SK-N-SH (cell line): ENCODE data around the gene SH3PXD2A. TPM values are rescaled to one million over a fixed set of nuclear protein-coding genes. Genes with fewer than 3 reads are reported as not detected.

Experiments
- CTCF ChIA-PET: fragments of 300-600, 350-600 bp; formaldehyde crosslinking; extraction: SDS; loops from one replicate; lab custom pipeline; 2021; lab: Yijun Ruan, JAX
- POLR2A ChIA-PET: fragments of 350-600 bp; sonication (Branson Sonifier 250); formaldehyde crosslinking; extraction: SDS; loops from one replicate; lab custom pipeline; 2020; ENCODE audit warnings: antibody characterized with exemption, inconsistent platforms; lab: Yijun Ruan, JAX
- DNase-seq: peaks from one replicate; pipeline ENCODE4 v3.0.0; 2012
- H2AFZ ChIP-seq: fragments of 200-600 bp; sonication (generic); 2 replicates; pipeline ENCODE4 v1.8.1; 2016; ENCODE audit warnings: antibody characterized with exemption, mild to moderate bottlenecking, low read depth
- H3F3A ChIP-seq: fragments of 200-600 bp; sonication (generic); replicated peaks from 2 replicates; pipeline ENCODE3; 2016; ENCODE audit warnings: antibody characterized with exemption, mild to moderate bottlenecking; ENCODE audit not compliant: insufficient read depth
- H3K27ac ChIP-seq, 2 experiments: fragments of 200-500 bp in 1 of 2; fragments of 200-600 bp in 1 of 2; sonication (Bioruptor generic) in 1 of 2; sonication (generic), shearing (Covaris generic) in 1 of 2; 2 replicates each; pipeline versions ENCODE4 v1.5.1 to v1.6.1; 2014 to 2016; ENCODE audit warnings: low read depth in 2 of 2, inconsistent platforms in 1 of 2, low read length in 1 of 2, mild to moderate bottlenecking in 1 of 2, mixed read lengths in 1 of 2
- H3K27me3 ChIP-seq: fragments of 200-600 bp; sonication (generic), shearing (Covaris generic); 2 replicates; pipeline ENCODE4 v1.6.1; 2016; ENCODE audit warnings: mixed run types; ENCODE audit not compliant: insufficient read depth
- H3K36me3 ChIP-seq, 2 experiments: fragments of 200-500 bp in 1 of 2; fragments of 200-600 bp in 1 of 2; sonication (Bioruptor generic) in 1 of 2; sonication (generic) in 1 of 2; replicated peaks in 1 of 2; 2 replicates each; pipeline versions ENCODE3 to v1.5.1; 2014 to 2016; ENCODE audit warnings: low read length in 1 of 2, mild to moderate bottlenecking in 1 of 2; ENCODE audit not compliant: insufficient read depth in 2 of 2, control insufficient read depth in 1 of 2
- H3K4me1 ChIP-seq, 2 experiments: fragments of 200-500 bp in 1 of 2; fragments of 200-600 bp in 1 of 2; sonication (Bioruptor generic) in 1 of 2; sonication (generic), shearing (Covaris generic) in 1 of 2; 2 replicates each; pipeline versions ENCODE4 v1.5.1 to v1.6.1; 2014 to 2016; ENCODE audit warnings: low read depth in 1 of 2, low read length in 1 of 2, mixed run types in 1 of 2; ENCODE audit not compliant: insufficient read depth in 2 of 2, control insufficient read depth in 1 of 2
- H3K4me2 ChIP-seq: fragments of 200-600 bp; sonication (generic), shearing (Covaris generic); 2 replicates; pipeline ENCODE4 v1.6.1; 2017; ENCODE audit warnings: mixed run types
- H3K4me3 ChIP-seq, 2 experiments: fragments of 200-500 bp in 1 of 2; fragments of 200-600 bp in 1 of 2; sonication (Bioruptor generic) in 1 of 2; sonication (generic), shearing (Covaris generic) in 1 of 2; 2 replicates each; pipeline versions ENCODE4 v1.5.1 to v1.8.1; 2014 to 2016; ENCODE audit warnings: low read depth in 2 of 2, inconsistent platforms in 1 of 2, low read length in 1 of 2, mild to moderate bottlenecking in 1 of 2, mixed read lengths in 1 of 2, moderate library complexity in 1 of 2
- H3K79me2 ChIP-seq: fragments of 200-600 bp; sonication (generic); 2 replicates; pipeline ENCODE4 v1.8.1; 2017; ENCODE audit warnings: mild to moderate bottlenecking; ENCODE audit not compliant: insufficient read depth
- H3K9ac ChIP-seq: fragments of 200-600 bp; sonication (generic); 2 replicates; pipeline ENCODE4 v1.6.1; 2017; ENCODE audit warnings: mixed run types
- H3K9me2 ChIP-seq: fragments of 200-600 bp; sonication (generic); 2 replicates; pipeline ENCODE4 v1.6.1; 2017; ENCODE audit warnings: mixed run types
- H3K9me3 ChIP-seq: fragments of 200-600 bp; sonication (generic); 2 replicates; pipeline ENCODE4 v1.6.1; 2017; ENCODE audit warnings: mixed run types, mild to moderate bottlenecking, moderate library complexity
- H4K20me1 ChIP-seq: fragments of 200-600 bp; sonication (generic); 2 replicates; pipeline ENCODE4 v1.6.1; 2017; ENCODE audit warnings: mild to moderate bottlenecking, mixed run types; ENCODE audit not compliant: insufficient read depth
- ELF1 ChIP-seq: IDR thresholded peaks from 2 replicates; pipeline ENCODE4 v1.4.0; 2012
- FOXM1 ChIP-seq: IDR thresholded peaks from 2 replicates; pipeline ENCODE4 v1.4.0; 2012; ENCODE audit warnings: low read depth, mild to moderate bottlenecking
- GABPA ChIP-seq: IDR thresholded peaks from 2 replicates; pipeline ENCODE4 v1.4.0; 2012; ENCODE audit warnings: low read depth, mild to moderate bottlenecking
- GATA2 ChIP-seq: sonication (generic); formaldehyde crosslinking; IDR thresholded peaks from 2 replicates; pipeline ENCODE4 v1.5.0; 2020; ENCODE audit warnings: mild to moderate bottlenecking, missing genetic modification reagents
- POLR2AphosphoS5 ChIP-seq: IDR thresholded peaks from 2 replicates; pipeline ENCODE4 v1.6.1; 2012; ENCODE audit warnings: low read depth, low read length
- RAD21 ChIP-seq: IDR thresholded peaks from 2 replicates; pipeline ENCODE4 v1.6.1; 2012; ENCODE audit warnings: mild to moderate bottlenecking, low read length
- RXRA ChIP-seq: IDR thresholded peaks from 2 replicates; pipeline ENCODE4 v1.4.0; 2012; ENCODE audit warnings: low read depth, mild to moderate bottlenecking, borderline replicate concordance
- SMC3 ChIP-seq: IDR thresholded peaks from 2 replicates; pipeline ENCODE4 v1.6.1; 2012; ENCODE audit warnings: low read depth, low read length, improper control_type of control experiment
- YY1 ChIP-seq: IDR thresholded peaks from 2 replicates; pipeline ENCODE4 v1.4.0; 2012; ENCODE audit warnings: low read depth, mild to moderate bottlenecking
- WGBS: methylation state at CpG from one replicate; pipeline ENCODE4 v1.1.6; 2017; ENCODE audit warnings: low lambda C conversion rate; 5-methylcytosine and 5-hydroxymethylcytosine counted together
- polyA plus RNA-seq, 3 experiments: library from polyadenylated mRNA; depleted of rRNA; stranded (reverse); fragments of >200 nt; gene quantifications; 2 replicates each; pipeline ENCODE4 v1.2.3, GENCODE V29; 2012
- TF ChIP-seq, protein P1 (sequence below): fragments of 200-600 bp; sonication (generic); IDR thresholded peaks from 2 replicates; pipeline ENCODE4 v1.6.1; 2017; ENCODE audit warnings: antibody characterized with exemption, mild to moderate bottlenecking, moderate library complexity
- TF ChIP-seq, protein P2 (sequence below): IDR thresholded peaks from 2 replicates; pipeline ENCODE4 v1.4.0; 2012; ENCODE audit warnings: low read depth
- TF ChIP-seq, protein P3 (sequence below): IDR thresholded peaks from 2 replicates; pipeline ENCODE4 v1.4.0; 2012; ENCODE audit warnings: low read depth, borderline replicate concordance
- TF ChIP-seq, protein P4 (sequence below): fragments of 150-350 bp; IDR thresholded peaks from 2 replicates; pipeline ENCODE4 v1.6.1; 2016; ENCODE audit warnings: mild to moderate bottlenecking, low read depth, low read length
- TF ChIP-seq, protein P5 (sequence below): IDR thresholded peaks from 2 replicates; pipeline ENCODE4 v1.4.0; 2012; ENCODE audit warnings: low read depth, borderline replicate concordance

Gene SH3PXD2A
- polyA plus RNA-seq, 1 of the 3 experiments (the other 2 are of a cell fraction): 2.5 TPM

DNA sequence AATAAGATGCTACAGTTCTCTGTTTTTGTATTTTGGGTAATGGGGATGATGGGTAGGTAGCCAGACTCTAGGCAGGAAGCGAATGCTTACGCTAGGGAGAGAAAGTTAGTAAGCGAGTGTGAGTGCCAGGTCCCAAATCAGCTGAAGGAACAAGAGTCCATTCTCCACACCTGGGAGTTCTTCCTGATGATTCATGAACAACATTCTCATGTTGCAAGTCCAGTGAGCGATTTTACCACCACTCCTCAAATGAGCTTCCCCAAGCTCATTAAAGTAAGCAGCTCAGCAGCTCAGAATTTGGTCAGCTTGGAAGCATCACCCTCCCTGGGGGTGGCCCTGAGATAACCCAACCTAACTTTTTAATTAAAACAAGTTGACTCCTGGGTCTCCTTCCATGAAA lies 27.3 kb downstream of the SH3PXD2A start:
- POLR2A ChIA-PET: no interaction called here
- Histone ChIP-seq H3K79me2 (peaks cover 17% of the 10 kb centered on the region), H3F3A (no peaks in the 10 kb centered on the region), H3K27me3 (no peaks in the 10 kb centered on the region), H3K9me3 (no peaks in the 10 kb centered on the region), H3K4me2 (no peak overlapping the region), H3K9me2 (no peaks in the 10 kb centered on the region), H3K4me3 (no peak overlapping the region), H3K36me3 (peaks cover 0 to 3% of the 10 kb centered on the region in 2 experiments), H3K4me1 (peaks cover 16 to 21% of the 10 kb centered on the region in 2 experiments; a peak in 2 of 4 replicates), H4K20me1 (no peaks in the 10 kb centered on the region), H2AFZ (no peak overlapping the region), H3K9ac (no peak overlapping the region), H3K27ac (no peak overlapping the region)
- TF ChIP-seq, protein P1, sequence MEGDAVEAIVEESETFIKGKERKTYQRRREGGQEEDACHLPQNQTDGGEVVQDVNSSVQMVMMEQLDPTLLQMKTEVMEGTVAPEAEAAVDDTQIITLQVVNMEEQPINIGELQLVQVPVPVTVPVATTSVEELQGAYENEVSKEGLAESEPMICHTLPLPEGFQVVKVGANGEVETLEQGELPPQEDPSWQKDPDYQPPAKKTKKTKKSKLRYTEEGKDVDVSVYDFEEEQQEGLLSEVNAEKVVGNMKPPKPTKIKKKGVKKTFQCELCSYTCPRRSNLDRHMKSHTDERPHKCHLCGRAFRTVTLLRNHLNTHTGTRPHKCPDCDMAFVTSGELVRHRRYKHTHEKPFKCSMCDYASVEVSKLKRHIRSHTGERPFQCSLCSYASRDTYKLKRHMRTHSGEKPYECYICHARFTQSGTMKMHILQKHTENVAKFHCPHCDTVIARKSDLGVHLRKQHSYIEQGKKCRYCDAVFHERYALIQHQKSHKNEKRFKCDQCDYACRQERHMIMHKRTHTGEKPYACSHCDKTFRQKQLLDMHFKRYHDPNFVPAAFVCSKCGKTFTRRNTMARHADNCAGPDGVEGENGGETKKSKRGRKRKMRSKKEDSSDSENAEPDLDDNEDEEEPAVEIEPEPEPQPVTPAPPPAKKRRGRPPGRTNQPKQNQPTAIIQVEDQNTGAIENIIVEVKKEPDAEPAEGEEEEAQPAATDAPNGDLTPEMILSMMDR: no peak
- TF ChIP-seq RAD21: no peak
- TF ChIP-seq RXRA: no peak
- TF ChIP-seq ELF1: no peak
- TF ChIP-seq FOXM1: no peak
- TF ChIP-seq GATA2 (CRISPR knock-in tag): no peak
- TF ChIP-seq, protein P2, sequence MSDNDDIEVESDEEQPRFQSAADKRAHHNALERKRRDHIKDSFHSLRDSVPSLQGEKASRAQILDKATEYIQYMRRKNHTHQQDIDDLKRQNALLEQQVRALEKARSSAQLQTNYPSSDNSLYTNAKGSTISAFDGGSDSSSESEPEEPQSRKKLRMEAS: no peak
- TF ChIP-seq, protein P3, sequence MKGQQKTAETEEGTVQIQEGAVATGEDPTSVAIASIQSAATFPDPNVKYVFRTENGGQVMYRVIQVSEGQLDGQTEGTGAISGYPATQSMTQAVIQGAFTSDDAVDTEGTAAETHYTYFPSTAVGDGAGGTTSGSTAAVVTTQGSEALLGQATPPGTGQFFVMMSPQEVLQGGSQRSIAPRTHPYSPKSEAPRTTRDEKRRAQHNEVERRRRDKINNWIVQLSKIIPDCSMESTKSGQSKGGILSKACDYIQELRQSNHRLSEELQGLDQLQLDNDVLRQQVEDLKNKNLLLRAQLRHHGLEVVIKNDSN: no peak
- no peak for TF ChIP-seq POLR2AphosphoS5
- TF ChIP-seq SMC3: no peak
- TF ChIP-seq, protein P4, sequence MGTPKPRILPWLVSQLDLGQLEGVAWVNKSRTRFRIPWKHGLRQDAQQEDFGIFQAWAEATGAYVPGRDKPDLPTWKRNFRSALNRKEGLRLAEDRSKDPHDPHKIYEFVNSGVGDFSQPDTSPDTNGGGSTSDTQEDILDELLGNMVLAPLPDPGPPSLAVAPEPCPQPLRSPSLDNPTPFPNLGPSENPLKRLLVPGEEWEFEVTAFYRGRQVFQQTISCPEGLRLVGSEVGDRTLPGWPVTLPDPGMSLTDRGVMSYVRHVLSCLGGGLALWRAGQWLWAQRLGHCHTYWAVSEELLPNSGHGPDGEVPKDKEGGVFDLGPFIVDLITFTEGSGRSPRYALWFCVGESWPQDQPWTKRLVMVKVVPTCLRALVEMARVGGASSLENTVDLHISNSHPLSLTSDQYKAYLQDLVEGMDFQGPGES: no peak
- no peak for TF ChIP-seq GABPA
- no peak for TF ChIP-seq YY1
- TF ChIP-seq, protein P5, sequence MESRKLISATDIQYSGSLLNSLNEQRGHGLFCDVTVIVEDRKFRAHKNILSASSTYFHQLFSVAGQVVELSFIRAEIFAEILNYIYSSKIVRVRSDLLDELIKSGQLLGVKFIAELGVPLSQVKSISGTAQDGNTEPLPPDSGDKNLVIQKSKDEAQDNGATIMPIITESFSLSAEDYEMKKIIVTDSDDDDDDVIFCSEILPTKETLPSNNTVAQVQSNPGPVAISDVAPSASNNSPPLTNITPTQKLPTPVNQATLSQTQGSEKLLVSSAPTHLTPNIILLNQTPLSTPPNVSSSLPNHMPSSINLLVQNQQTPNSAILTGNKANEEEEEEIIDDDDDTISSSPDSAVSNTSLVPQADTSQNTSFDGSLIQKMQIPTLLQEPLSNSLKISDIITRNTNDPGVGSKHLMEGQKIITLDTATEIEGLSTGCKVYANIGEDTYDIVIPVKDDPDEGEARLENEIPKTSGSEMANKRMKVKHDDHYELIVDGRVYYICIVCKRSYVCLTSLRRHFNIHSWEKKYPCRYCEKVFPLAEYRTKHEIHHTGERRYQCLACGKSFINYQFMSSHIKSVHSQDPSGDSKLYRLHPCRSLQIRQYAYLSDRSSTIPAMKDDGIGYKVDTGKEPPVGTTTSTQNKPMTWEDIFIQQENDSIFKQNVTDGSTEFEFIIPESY: no peak
- DNase-seq: no peak
- CTCF ChIA-PET: interaction anchor here (1.1 to 3.2 kb wide), 5 partner anchors 11 to 170 kb away, joined by 3 to 12 read pairs (median 3); no protein-coding TSS in a partner anchor
- 94% methylated on average over 4 of the region's 4 CpGs for WGBS
